Right lobe of liver (tissue), 4 donors: ENCODE results near the gene SIN3A.
"Not testable (repeated sequence)": the region's sequence is repeated elsewhere in the genome, so short reads cannot be mapped to it uniquely, and the experiment has no call there.

Experiments used
- POLR2A ChIP-seq: fragments of 450-650 bp; IDR thresholded peaks from one replicate; pipeline ENCODE4 v1.6.1; 2017; ENCODE audit warnings: antibody characterized with exemption, mild to moderate bottlenecking
- TF ChIP-seq, protein P1 (sequence below), 4 donors: fragments of 200-600 bp in 3 of 4; fragments of 450-650 bp in 1 of 4; IDR thresholded peaks; one replicate each; pipeline versions ENCODE4 v1.5.1 to v1.8.0; 2016 to 2022; ENCODE audit warnings: antibody characterized with exemption in 4 of 4, mild to moderate bottlenecking in 2 of 4
- donor health status: DM: no; HTN: no; CAD: no.
- donor health status: DM: no; HTN: no; CAD: no.
- donor health status: DM: no; HTN: yes; CAD: no.

DNA sequence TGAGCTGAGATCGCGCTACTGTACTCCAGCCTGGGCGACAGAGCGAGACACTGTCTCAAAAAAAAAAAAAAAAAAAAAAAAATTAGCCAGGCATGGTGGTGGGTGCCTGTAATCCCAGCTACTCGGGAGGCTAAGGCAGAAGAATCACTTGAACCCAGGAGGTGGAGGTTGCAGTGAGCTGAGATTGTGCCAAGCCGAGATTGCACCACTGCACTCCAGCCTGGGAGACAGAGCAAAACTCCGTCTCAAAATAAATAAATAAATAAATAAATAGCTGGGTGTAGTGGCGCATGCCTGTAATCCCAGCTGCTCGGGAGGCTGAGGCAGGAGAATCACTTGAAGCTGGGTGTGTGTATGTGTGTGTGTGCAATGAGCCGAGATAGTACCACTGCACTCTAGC lies 6.2 kb downstream of the SIN3A start:
- TF ChIP-seq, protein P1, sequence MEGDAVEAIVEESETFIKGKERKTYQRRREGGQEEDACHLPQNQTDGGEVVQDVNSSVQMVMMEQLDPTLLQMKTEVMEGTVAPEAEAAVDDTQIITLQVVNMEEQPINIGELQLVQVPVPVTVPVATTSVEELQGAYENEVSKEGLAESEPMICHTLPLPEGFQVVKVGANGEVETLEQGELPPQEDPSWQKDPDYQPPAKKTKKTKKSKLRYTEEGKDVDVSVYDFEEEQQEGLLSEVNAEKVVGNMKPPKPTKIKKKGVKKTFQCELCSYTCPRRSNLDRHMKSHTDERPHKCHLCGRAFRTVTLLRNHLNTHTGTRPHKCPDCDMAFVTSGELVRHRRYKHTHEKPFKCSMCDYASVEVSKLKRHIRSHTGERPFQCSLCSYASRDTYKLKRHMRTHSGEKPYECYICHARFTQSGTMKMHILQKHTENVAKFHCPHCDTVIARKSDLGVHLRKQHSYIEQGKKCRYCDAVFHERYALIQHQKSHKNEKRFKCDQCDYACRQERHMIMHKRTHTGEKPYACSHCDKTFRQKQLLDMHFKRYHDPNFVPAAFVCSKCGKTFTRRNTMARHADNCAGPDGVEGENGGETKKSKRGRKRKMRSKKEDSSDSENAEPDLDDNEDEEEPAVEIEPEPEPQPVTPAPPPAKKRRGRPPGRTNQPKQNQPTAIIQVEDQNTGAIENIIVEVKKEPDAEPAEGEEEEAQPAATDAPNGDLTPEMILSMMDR (IDR thresholded peaks at IDR 0.05): not testable (repeated sequence)
- not testable (repeated sequence) for TF ChIP-seq POLR2A
